T47D (cell line): ENCODE measurements around the gene TYW5.
"Not testable (repeated sequence)": the region's sequence is repeated elsewhere in the genome, so short reads cannot be mapped to it uniquely, and the experiment has no call there.

ENCODE experiments used
- DNase-seq, 2 experiments: peaks; one replicate each; pipeline versions ENCODE4 v3.0.0 to v3.0.0-alpha.2; 2011 to 2012; ENCODE audit warnings: low read depth in 1 of 2, low spot score in 1 of 2
- JUND ChIP-seq: IDR thresholded peaks from 2 replicates; pipeline ENCODE4 v1.6.1; 2012; ENCODE audit warnings: low read depth
- in situ Hi-C: cut with HindIII; loops from 2 replicates; pipeline ENCODE4 v1.10.0; 2016; ENCODE audit warnings: low sequenced_read_pairs, low pct_unique_long_range_greater_than_20kb

The TYW5 gene

GRCh38 chr2:199928626-199929025 is 26.7 kb downstream of the TYW5 start:
- DNase-seq, result no peak
- in situ Hi-C loops, result no loop called here
- TF ChIP-seq JUND, result no peak

- in situ Hi-C loops, result no loop called here
- no peak for TF ChIP-seq JUND
- DNase-seq, result no peak
Observed at GRCh38 chr2:199928226-199928625, 27.1 kb downstream of the TYW5 start.

GRCh38 chr2:199926806-199927205 is 28.5 kb downstream of the TYW5 start:
- no peak for DNase-seq
- no peak for TF ChIP-seq JUND
- in situ Hi-C loops, result no loop called here

GRCh38 chr2:199923924-199924323 is 31.4 kb downstream of the TYW5 start:
- no peak for TF ChIP-seq JUND
- in situ Hi-C loops, result no loop called here
- DNase-seq, result no peak

GRCh38 chr2:199922856-199923255 is 32.4 kb downstream of the TYW5 start:
- in situ Hi-C loops, result no loop called here

GRCh38 chr2:199916980-199917379 is 38.3 kb downstream of the TYW5 start:
- TF ChIP-seq JUND, result no peak
- no peak for DNase-seq
- in situ Hi-C loops, result no loop called here

More at GRCh38 chr2:199922856-199923255, 32.4 kb downstream of the TYW5 start:
- TF ChIP-seq JUND, result no peak
- peak in 1 of 2 experiments; percentile 32 for DNase-seq

- TF ChIP-seq JUND, result no peak
- in situ Hi-C loops, result no loop called here
- DNase-seq, result no peak
Observed at GRCh38 chr2:199914372-199914958, 40.8 kb downstream of the TYW5 start.

GRCh38 chr2:199912553-199913114 is 42.7 kb downstream of the TYW5 start:
- in situ Hi-C loops, DNase-seq: not testable (repeated sequence)

- in situ Hi-C loops, result no loop called here
- no peak for TF ChIP-seq JUND
- no peak for DNase-seq
Observed at GRCh38 chr2:199911877-199912161, 43.5 kb downstream of the TYW5 start.

GRCh38 chr2:199911052-199911876 is 44.0 kb downstream of the TYW5 start, which contains the start of gene C2orf69:
TSS of gene C2orf69 (plus strand) at chr2:199911293. CDS start at chr2:199911439, 146 bp downstream.
- in situ Hi-C loops, result no loop called here
- no peak for TF ChIP-seq JUND

GRCh38 chr2:199910338-199911051 is 44.8 kb downstream of the TYW5 start:
- no peak for DNase-seq
- in situ Hi-C loops, result no loop called here
- TF ChIP-seq JUND, result no peak

More at GRCh38 chr2:199911052-199911876, 44.0 kb downstream of the TYW5 start, which contains the start of gene C2orf69:
- DNase-seq, result peak; percentile 76 to 97

- no peak for DNase-seq
- TF ChIP-seq JUND, result no peak
- in situ Hi-C loops, result no loop called here
Observed at GRCh38 chr2:199907008-199907714, 48.1 kb downstream of the TYW5 start.
